ENCODE data around the gene NR2F1-AS1.

DNA sequence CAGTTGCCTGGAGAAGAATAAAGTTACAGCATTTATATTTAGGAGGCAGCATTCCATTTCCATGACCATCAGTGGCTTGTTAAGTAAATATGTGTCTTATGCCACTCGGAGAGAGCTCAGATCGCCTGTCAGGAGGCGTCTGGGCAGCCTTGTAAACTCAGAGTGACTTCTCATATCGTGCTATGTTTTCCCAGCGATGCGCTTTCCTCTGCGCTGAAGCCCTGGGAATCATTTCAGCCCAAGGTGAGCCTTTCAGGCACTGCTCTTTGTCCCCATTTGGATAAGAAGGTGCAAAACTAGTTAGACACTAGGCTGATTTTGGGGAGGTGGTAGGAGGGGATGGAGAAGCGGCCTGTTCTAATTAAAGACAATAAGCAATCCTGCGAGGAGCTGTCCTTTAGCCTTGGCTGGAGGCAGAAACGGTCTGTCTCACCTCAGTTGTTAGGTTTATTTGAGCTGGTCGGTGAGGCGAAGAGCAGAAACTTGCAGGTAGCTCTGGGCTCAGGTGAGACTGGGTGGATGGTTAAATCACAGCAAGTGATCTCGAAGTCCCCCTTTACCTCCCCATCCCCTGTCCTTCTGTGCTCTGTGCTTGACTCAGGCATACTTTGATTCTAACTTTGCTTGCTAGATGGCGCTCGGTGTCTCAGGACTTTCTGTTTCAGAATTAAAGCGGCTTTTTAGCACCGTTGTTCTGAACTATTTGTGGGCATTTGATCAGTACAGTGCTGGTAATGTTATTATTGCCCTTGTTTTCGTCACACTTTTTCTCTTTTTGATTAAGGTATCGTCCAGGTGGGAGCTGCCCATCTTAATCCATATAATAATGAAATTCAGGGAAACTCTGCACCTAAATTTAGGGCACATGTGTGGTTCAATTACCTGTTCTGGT is 26.6 kb upstream of the NR2F1-AS1 start:
- no peak for TF ChIP-seq BCLAF1 (IDR thresholded peaks at IDR 0.05; ENCODE audit: borderline replicate concordance in 1 of 2, control insufficient read depth in 1 of 2, low read depth in 2 of 2, low read length in 1 of 2)
- no peak for TF ChIP-seq SREBF2 (CRISPR knock-in tag; IDR thresholded peaks at IDR 0.05)
- no peak for TF ChIP-seq ZNF589 (CRISPR knock-in tag; IDR thresholded peaks at IDR 0.05; ENCODE audit: low read depth)
- TF ChIP-seq, protein P1, sequence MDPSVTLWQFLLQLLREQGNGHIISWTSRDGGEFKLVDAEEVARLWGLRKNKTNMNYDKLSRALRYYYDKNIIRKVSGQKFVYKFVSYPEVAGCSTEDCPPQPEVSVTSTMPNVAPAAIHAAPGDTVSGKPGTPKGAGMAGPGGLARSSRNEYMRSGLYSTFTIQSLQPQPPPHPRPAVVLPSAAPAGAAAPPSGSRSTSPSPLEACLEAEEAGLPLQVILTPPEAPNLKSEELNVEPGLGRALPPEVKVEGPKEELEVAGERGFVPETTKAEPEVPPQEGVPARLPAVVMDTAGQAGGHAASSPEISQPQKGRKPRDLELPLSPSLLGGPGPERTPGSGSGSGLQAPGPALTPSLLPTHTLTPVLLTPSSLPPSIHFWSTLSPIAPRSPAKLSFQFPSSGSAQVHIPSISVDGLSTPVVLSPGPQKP (CRISPR knock-in tag; IDR thresholded peaks at IDR 0.05) = no peak
- no peak for TF ChIP-seq EGR1 (conservative IDR thresholded peaks at IDR 0.05)

Measured in K562 (cell line).